Caco-2 (cell line): ENCODE data around the gene ADORA3. TPM values are rescaled to one million over a fixed set of nuclear protein-coding genes. Genes with fewer than 3 reads are reported as not detected.
A peak's percentile ranks its signal among the peaks of the same experiment; 100 is the strongest.

Source experiments
- Bru-seq: library from RNA; stranded (reverse); fragments of 400-500 nt; gene quantifications from one replicate; lab custom pipeline; 2021; lab: Mats Ljungman, UMichigan
- BruChase-seq, 2 experiments: library from RNA; stranded (reverse); fragments of 400-500 nt; gene quantifications; one replicate each; lab custom pipeline; 2021; lab: Mats Ljungman, UMichigan
- BruUV-seq: library from RNA; stranded (reverse); fragments of 400-500 nt; replicated peaks from 2 replicates; lab custom pipeline; 2021; lab: Mats Ljungman, UMichigan
- CTCF ChIA-PET: fragments of 300-600 bp; sonication (Branson Sonifier 250); formaldehyde crosslinking; loops from one replicate; lab custom pipeline; 2022; ENCODE audit warnings: antibody characterized with exemption; lab: Charles Lee
- POLR2A ChIA-PET: fragments of 300-600 bp; sonication (Branson Sonifier 250); formaldehyde crosslinking; loops from one replicate; lab custom pipeline; 2022; ENCODE audit warnings: antibody characterized with exemption; lab: Charles Lee
- DNase-seq, 2 experiments: peaks; one replicate each; pipeline versions ENCODE4 v3.0.0 to v3.0.0-alpha.2; 2020 to 2022
- H3K27me3 ChIP-seq: replicated peaks from 2 replicates; pipeline ENCODE4 v1.6.0; 2011; ENCODE audit warnings: low read length; ENCODE audit not compliant: control insufficient read depth, insufficient read depth
- H3K36me3 ChIP-seq: 2 replicates; pipeline ENCODE4 v1.5.1; 2011; ENCODE audit warnings: low read length; ENCODE audit not compliant: control insufficient read depth, insufficient read depth
- H3K4me1 ChIP-seq: fragments of 250-450 bp; sonication (Bioruptor Pico); 2 replicates; pipeline ENCODE4 v1.5.1; 2020; ENCODE audit warnings: mild to moderate bottlenecking
- H3K4me3 ChIP-seq: 2 replicates; pipeline ENCODE4 v1.5.1; 2011; ENCODE audit warnings: low read depth, mild to moderate bottlenecking, control low read depth, low read length
- H3K9me3 ChIP-seq: fragments of 250-450 bp; sonication (Bioruptor Pico); 2 replicates; pipeline ENCODE4 v1.5.1; 2020; ENCODE audit warnings: mild to moderate bottlenecking, moderate library complexity
- H3K27ac Mint-ChIP-seq: one replicate; pipeline ENCODE4 v1.8.0; 2022; ENCODE audit warnings: mixed read lengths; ENCODE audit not compliant: unreplicated experiment
- H3K27me3 Mint-ChIP-seq: one replicate; pipeline ENCODE4 v1.8.0; 2022; ENCODE audit warnings: mixed read lengths; ENCODE audit not compliant: insufficient read depth, unreplicated experiment
- H3K36me3 Mint-ChIP-seq: one replicate; pipeline ENCODE4 v1.8.0; 2022; ENCODE audit warnings: mild to moderate bottlenecking, mixed read lengths; ENCODE audit not compliant: insufficient read depth, unreplicated experiment
- H3K4me1 Mint-ChIP-seq: one replicate; pipeline ENCODE4 v1.8.0; 2022; ENCODE audit warnings: low read depth, mixed read lengths; ENCODE audit not compliant: unreplicated experiment
- H3K4me3 Mint-ChIP-seq: one replicate; pipeline ENCODE4 v1.8.0; 2022; ENCODE audit warnings: mild to moderate bottlenecking, moderate library complexity, mixed read lengths; ENCODE audit not compliant: unreplicated experiment
- H3K9me3 Mint-ChIP-seq: one replicate; pipeline ENCODE4 v1.8.0; 2022; ENCODE audit warnings: mixed read lengths; ENCODE audit not compliant: unreplicated experiment
- intact Hi-C: fragments of 100-400 bp; cut with micrococcal nuclease; formaldehyde crosslinking; loops from one replicate; pipeline ENCODE4 v1.10.0; 2022; ENCODE audit not compliant: unreplicated experiment
- long read RNA-seq: library from polyadenylated mRNA; stranded (forward); transcript quantifications from one replicate; pipeline ENCODE4 v2.0.0, GENCODE V29; 2022
- total RNA-seq: library from RNA; stranded (reverse); gene quantifications from 2 replicates; pipeline ENCODE4 v1.2.3, GENCODE V29; 2022
- TF ChIP-seq, protein P1 (sequence below), 2 experiments: fragments of 200-600 bp in 1 of 2; IDR thresholded peaks; 1 replicate in 1 of 2; 2 replicates in 1 of 2; pipeline versions ENCODE4 v1.5.1 to v1.8.0; 2011 to 2022; ENCODE audit warnings: antibody characterized with exemption in 1 of 2, control low read depth in 1 of 2, inconsistent platforms in 1 of 2, low read depth in 1 of 2, low read length in 1 of 2, mild to moderate bottlenecking in 1 of 2, moderate library complexity in 1 of 2; ENCODE audit not compliant: insufficient read depth in 1 of 2, severe bottlenecking in 1 of 2, unreplicated experiment in 1 of 2

ADORA3 gene
- not detected in 2 replicates for total RNA-seq
- not detected for Bru-seq, nascent RNA
- percentile 38 among the genes with signal in this experiment for BruChase-seq, experiment 1, labeled RNA remaining after a 2-hour chase
- BruChase-seq, experiment 2, labeled RNA remaining after a 6-hour chase, result percentile 32 among the genes with signal in this experiment
- long read RNA-seq, result 0 reads

DNA sequence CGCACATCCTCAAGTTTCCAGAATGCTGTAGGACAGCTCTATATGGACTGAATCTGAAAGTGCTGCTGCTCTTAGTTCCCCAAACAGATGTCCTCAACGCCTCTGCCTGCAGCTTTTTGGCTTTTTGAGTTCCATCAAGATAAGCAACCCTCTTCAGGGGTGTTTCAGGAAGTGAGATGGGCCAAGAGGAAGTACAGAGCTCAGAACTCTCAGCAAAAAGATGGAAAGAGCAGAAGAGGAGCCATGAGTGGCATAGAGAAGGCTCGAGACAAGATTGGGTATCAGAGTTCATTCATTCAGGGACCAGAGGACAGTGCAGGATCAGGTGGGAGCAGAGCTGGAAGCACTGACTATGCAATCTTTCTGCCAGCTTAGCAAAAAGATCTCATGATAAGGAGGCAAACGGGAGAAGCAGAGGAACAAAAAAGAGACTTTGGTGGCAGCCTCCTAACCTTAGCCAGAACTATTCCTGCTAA lies at the start of gene ADORA3, which contains the start of gene TMIGD3:
Gene ADORA3 (minus strand): TSS at position 49 of the 476 bp plus-strand sequence. CDS start 279 bp downstream, outside the sequence.
Gene TMIGD3 (minus strand): TSS at position 49 of the 476 bp plus-strand sequence. CDS start 279 bp downstream, outside the sequence.
- H3K4me1 Mint-ChIP-seq, result peaks cover 13% of the 10 kb centered on the region
- no peaks in the 10 kb centered on the region for H3K27me3 Mint-ChIP-seq
- no peak within 1 kb of the TSS for H3K4me3 Mint-ChIP-seq
- peaks cover 12% of the 10 kb centered on the region for H3K4me1 ChIP-seq
- no peaks in the 10 kb centered on the region for H3K9me3 Mint-ChIP-seq
- H3K4me3 ChIP-seq, result no peak within 1 kb of the TSS
- intact Hi-C loops, result no loop called here
- no peaks in the 10 kb centered on the region for H3K36me3 ChIP-seq
- no peak for DNase-seq
- H3K36me3 Mint-ChIP-seq, result no peaks in the 10 kb centered on the region
- TF ChIP-seq, protein P1, sequence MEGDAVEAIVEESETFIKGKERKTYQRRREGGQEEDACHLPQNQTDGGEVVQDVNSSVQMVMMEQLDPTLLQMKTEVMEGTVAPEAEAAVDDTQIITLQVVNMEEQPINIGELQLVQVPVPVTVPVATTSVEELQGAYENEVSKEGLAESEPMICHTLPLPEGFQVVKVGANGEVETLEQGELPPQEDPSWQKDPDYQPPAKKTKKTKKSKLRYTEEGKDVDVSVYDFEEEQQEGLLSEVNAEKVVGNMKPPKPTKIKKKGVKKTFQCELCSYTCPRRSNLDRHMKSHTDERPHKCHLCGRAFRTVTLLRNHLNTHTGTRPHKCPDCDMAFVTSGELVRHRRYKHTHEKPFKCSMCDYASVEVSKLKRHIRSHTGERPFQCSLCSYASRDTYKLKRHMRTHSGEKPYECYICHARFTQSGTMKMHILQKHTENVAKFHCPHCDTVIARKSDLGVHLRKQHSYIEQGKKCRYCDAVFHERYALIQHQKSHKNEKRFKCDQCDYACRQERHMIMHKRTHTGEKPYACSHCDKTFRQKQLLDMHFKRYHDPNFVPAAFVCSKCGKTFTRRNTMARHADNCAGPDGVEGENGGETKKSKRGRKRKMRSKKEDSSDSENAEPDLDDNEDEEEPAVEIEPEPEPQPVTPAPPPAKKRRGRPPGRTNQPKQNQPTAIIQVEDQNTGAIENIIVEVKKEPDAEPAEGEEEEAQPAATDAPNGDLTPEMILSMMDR (IDR thresholded peaks at IDR 0.05; ENCODE audit: insufficient read depth in 1 of 2, low read depth in 1 of 2, low read length in 1 of 2, severe bottlenecking in 1 of 2, unreplicated experiment in 1 of 2), result no peak
- ChIA-PET POLR2A (no interaction called here), CTCF (no interaction called here)
- H3K27me3 ChIP-seq, result no peaks in the 10 kb centered on the region
- no TSS peak for BruUV-seq
- H3K9me3 ChIP-seq, result no peaks in the 10 kb centered on the region
- H3K27ac Mint-ChIP-seq, result no peak within 1 kb of the TSS

DNA sequence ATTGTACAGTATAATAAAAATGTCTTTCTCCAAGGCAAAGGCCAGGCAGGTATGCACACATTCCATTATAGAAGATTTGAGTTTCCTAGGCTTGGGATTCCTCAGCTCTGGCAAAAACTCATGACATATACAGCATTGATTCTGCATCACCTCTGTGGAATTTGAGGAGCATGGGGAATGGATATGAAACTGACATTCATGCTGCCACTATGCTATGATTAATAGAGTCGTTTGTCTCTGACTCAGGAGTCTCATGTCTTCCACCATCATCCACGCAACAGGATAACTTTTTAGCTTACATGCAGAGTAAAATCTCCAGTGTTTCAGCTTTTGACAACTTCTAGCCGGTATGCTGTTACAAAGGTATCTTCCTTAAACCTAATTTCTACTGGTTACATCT lies 49.8 kb upstream of the ADORA3 start:
- H3K4me3 ChIP-seq, result no peak overlapping the region
- H3K4me1 ChIP-seq, result peaks cover 54% of the 10 kb centered on the region
- no peaks in the 10 kb centered on the region for H3K9me3 ChIP-seq
- Mint-ChIP-seq H3K27ac (peak overlapping the region; percentile 21), H3K4me3 (peak overlapping the region; percentile 1), H3K9me3 (no peaks in the 10 kb centered on the region), H3K4me1 (peaks cover 20% of the 10 kb centered on the region), H3K27me3 (no peaks in the 10 kb centered on the region), H3K36me3 (peaks cover 10% of the 10 kb centered on the region)
- H3K27me3 ChIP-seq, result no peaks in the 10 kb centered on the region
- BruUV-seq, result no TSS peak
- POLR2A ChIA-PET, result no interaction called here
- H3K36me3 ChIP-seq, result no peaks in the 10 kb centered on the region
- intact Hi-C loops, result no loop called here
- TF ChIP-seq, protein P1 (IDR thresholded peaks at IDR 0.05; ENCODE audit: insufficient read depth in 1 of 2, low read depth in 1 of 2, low read length in 1 of 2, severe bottlenecking in 1 of 2, unreplicated experiment in 1 of 2), result no peak
- DNase-seq, result peak; percentile 6 to 37
- CTCF ChIA-PET, result no interaction called here

DNA sequence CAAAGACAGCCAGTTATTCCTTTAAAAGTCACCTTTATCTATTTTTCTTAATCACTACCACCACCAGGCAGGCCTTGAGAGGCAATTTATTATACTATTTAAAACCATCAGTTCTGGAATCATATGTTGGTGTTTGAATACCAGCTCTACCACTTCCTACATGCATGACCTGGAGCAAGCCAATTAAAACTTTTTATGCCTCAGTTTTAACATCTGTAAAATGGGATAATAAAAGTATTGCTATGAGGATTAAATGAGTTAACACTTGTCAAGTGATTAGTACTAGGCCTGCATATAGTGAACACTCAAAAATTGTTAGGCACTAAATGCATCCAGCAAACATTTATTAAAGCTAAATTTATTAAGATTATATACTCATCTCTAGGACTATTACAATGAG lies 49.2 kb upstream of the ADORA3 start:
- Mint-ChIP-seq H3K27me3 (no peaks in the 10 kb centered on the region), H3K36me3 (peaks cover 10% of the 10 kb centered on the region), H3K27ac (peak overlapping the region; percentile 58), H3K9me3 (no peaks in the 10 kb centered on the region), H3K4me3 (peak overlapping the region; percentile 58), H3K4me1 (peaks cover 20% of the 10 kb centered on the region)
- ChIA-PET POLR2A (no interaction called here), CTCF (interaction anchor here (1.2 to 1.3 kb wide), 2 partner anchors 45 to 67 kb away, joined by 5 to 6 read pairs; no protein-coding TSS in a partner anchor)
- Histone ChIP-seq H3K36me3 (no peaks in the 10 kb centered on the region), H3K27me3 (no peaks in the 10 kb centered on the region), H3K4me1 (peaks cover 50% of the 10 kb centered on the region), H3K9me3 (no peaks in the 10 kb centered on the region), H3K4me3 (no peak overlapping the region)
- DNase-seq, result no peak
- intact Hi-C loops, result loop anchor here (1.0 kb wide), 2 partner anchors 8 to 44 kb away; no protein-coding TSS in a partner anchor
- TF ChIP-seq, protein P1 (IDR thresholded peaks at IDR 0.05; ENCODE audit: insufficient read depth in 1 of 2, low read depth in 1 of 2, low read length in 1 of 2, severe bottlenecking in 1 of 2, unreplicated experiment in 1 of 2), result no peak
- BruUV-seq, result no TSS peak
